ENCODE results near the gene MMP11. TPM values are rescaled to one million over a fixed set of nuclear protein-coding genes. Genes with fewer than 3 reads are reported as not detected.

The MMP11 gene
- total RNA-seq, 1 experiment from 2014 or later = 7.4 TPM

DNA sequence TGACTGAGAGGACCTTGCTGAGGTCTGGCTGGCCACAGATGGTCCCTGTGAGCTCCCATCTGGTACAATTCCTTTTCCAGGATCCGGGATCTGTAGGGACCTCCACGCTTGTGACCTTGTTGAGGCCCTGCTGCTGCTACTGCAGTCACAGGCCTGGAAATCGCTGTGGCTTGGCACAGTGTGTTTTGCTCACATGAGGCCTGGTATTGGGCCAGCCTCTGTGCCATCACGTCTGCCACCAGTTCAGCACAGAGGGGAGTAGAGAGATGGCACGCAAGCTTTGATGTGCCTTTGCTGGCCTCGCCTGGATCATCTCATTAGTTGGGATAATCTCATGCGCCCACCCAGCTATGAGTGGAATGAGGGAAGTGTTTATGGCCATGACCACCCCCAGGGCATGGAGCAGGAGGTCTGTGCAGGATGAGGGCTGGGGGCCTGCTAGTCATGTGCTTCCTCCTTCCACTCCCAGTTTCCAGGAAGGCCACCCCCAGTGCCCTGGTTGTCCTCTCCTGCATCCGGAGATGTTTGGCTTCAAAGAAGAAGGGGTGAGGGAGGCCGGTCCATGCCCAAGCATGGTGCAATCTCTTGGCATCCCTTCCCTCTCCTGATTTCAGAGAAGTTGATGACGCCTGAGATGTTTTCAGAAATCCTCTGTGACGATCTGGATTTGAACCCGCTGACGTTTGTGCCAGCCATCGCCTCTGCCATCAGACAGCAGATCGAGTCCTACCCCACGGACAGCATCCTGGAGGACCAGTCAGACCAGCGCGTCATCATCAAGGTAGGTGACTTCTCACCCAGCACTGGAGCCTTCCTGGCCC is 43.7 kb downstream of the MMP11 start:
- no peaks in the 10 kb centered on the region for H3K9me2 ChIP-seq (ENCODE audit: insufficient read depth)
- no peaks in the 10 kb centered on the region for H3K79me2 ChIP-seq (ENCODE audit: insufficient read depth, low read length)
- no peak overlapping the region for H3K4me3 ChIP-seq (replicated peaks in 1 of 2; ENCODE audit: low read depth in 1 of 2, low read length in 2 of 2)
- no peak overlapping the region for H3K27ac ChIP-seq (ENCODE audit: low read depth, low read length)
- H3K9ac ChIP-seq (ENCODE audit: low read length) = no peak overlapping the region
- no peak for ATAC-seq
- no peaks in the 10 kb centered on the region for H4K20me1 ChIP-seq (ENCODE audit: insufficient read depth)
- H2AFZ ChIP-seq (ENCODE audit: low read depth, low read length, poor library complexity, severe bottlenecking) = no peak overlapping the region
- peaks cover 11 to 13% of the 10 kb centered on the region in 2 experiments for H3K36me3 ChIP-seq (ENCODE audit: control insufficient read depth in 1 of 2, insufficient read depth in 2 of 2, low read length in 2 of 2)
- intact Hi-C loops (cut with micrococcal nuclease) = no loop called here
- H3K4me1 ChIP-seq (ENCODE audit: control insufficient read depth in 1 of 2, insufficient read depth in 2 of 2, low read length in 2 of 2) = no peaks in the 10 kb centered on the region
- TF ChIP-seq RAD21 (IDR thresholded peaks at IDR 0.05; ENCODE audit: low read depth) (no peak), JUND (IDR thresholded peaks at IDR 0.05) (no peak), EZH2 (IDR thresholded peaks at IDR 0.05) (no peak), SRF (IDR thresholded peaks at IDR 0.05; ENCODE audit: low read depth) (no peak), SP1 (IDR thresholded peaks at IDR 0.05; ENCODE audit: low read depth) (no peak), SIN3A (IDR thresholded peaks at IDR 0.05; ENCODE audit: low read depth) (no peak), ZFX (IDR thresholded peaks at IDR 0.05) (no peak; the same call in 1 of the 2 replicates), FOSL1 (IDR thresholded peaks at IDR 0.05; ENCODE audit: low read depth) (no peak)
- TF ChIP-seq, protein P1, sequence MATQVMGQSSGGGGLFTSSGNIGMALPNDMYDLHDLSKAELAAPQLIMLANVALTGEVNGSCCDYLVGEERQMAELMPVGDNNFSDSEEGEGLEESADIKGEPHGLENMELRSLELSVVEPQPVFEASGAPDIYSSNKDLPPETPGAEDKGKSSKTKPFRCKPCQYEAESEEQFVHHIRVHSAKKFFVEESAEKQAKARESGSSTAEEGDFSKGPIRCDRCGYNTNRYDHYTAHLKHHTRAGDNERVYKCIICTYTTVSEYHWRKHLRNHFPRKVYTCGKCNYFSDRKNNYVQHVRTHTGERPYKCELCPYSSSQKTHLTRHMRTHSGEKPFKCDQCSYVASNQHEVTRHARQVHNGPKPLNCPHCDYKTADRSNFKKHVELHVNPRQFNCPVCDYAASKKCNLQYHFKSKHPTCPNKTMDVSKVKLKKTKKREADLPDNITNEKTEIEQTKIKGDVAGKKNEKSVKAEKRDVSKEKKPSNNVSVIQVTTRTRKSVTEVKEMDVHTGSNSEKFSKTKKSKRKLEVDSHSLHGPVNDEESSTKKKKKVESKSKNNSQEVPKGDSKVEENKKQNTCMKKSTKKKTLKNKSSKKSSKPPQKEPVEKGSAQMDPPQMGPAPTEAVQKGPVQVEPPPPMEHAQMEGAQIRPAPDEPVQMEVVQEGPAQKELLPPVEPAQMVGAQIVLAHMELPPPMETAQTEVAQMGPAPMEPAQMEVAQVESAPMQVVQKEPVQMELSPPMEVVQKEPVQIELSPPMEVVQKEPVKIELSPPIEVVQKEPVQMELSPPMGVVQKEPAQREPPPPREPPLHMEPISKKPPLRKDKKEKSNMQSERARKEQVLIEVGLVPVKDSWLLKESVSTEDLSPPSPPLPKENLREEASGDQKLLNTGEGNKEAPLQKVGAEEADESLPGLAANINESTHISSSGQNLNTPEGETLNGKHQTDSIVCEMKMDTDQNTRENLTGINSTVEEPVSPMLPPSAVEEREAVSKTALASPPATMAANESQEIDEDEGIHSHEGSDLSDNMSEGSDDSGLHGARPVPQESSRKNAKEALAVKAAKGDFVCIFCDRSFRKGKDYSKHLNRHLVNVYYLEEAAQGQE (IDR thresholded peaks at IDR 0.05; ENCODE audit: low read depth) = no peak
- no peak overlapping the region for H3K4me2 ChIP-seq (ENCODE audit: low read length)
- no TSS peak for BruUV-seq (replicated peaks)
- POLR2A ChIA-PET = no interaction called here
- RAD21 ChIA-PET (ENCODE audit: low non-redundant PET in 1 of 2, low total read pairs in 2 of 2, uncharacterized antibody in 2 of 2, unreplicated experiment in 2 of 2) = no interaction called here
- CTCF ChIA-PET = no interaction called here
- no peaks in the 10 kb centered on the region for H3K9me3 ChIP-seq (ENCODE audit: control insufficient read depth in 1 of 2, insufficient read depth in 1 of 2, low read depth in 1 of 2, low read length in 2 of 2)
- no peak for DNase-seq (ENCODE audit: low read depth, low spot score)
- no peaks in the 10 kb centered on the region for H3K27me3 ChIP-seq (ENCODE audit: insufficient read depth, low read length)

Data from HCT116 (cell line).